ENCODE measurements around the gene DOCK4.

DOCK4 gene

DNA sequence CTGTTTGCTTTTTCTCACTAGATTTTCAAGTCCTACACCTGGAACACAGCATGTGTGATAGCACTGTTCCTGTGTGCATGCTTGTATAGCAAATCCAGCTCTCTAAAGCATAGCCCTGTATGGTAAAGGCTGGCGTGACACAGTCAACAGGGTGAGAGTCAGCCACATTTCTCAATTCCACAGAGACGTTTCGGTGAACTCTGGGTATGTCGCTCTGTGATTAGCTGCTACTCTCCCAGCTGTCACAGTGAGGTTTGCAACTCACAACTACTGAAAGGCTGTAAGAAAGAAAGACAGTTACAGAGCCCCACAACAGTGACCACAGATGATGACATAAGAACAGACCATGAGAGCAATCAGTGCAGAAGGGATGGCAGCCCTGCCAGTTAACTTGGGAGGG lies 473.3 kb downstream of the DOCK4 start:
- no peak for DNase-seq (ENCODE audit: low spot score)

DNA sequence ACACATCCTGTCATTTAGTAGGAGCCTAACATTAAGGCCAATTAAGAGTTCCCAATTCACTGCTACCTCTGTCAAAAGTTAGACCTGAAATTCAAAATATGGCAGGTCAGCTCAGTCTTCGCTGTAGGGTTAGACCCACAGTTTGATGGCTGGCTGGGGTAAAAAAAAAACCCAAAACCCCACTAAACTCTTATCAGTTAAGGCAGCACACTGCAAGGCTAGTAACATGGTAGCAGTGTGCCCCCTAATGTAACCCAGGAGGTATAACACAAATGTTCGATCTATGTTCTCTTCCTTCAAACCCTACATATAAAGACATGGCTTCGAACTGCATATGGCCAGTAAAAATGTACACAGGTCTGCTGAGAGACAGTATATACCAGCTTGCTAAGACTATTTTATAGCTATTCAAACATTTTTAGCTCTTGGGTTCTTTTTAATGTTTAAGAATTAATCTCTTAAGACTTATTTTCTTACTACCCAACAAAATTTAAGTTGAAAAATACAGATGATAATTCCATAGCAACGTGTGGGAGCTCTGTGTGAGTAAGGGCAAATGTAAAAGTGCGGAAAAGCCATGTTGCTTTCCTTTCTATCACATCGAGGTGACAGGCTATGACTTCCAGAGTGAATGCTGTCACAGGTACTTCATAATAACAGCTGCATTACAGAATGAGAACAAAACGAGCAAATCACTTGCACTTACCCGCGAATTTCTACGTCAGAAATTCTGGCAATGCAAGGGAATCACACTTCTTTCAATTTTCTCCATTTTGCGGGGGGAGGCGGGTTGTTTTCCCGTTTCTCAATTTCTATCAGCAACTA lies 475.5 kb downstream of the DOCK4 start:
- peak; percentile 14 for DNase-seq (ENCODE audit: low spot score)

DNA sequence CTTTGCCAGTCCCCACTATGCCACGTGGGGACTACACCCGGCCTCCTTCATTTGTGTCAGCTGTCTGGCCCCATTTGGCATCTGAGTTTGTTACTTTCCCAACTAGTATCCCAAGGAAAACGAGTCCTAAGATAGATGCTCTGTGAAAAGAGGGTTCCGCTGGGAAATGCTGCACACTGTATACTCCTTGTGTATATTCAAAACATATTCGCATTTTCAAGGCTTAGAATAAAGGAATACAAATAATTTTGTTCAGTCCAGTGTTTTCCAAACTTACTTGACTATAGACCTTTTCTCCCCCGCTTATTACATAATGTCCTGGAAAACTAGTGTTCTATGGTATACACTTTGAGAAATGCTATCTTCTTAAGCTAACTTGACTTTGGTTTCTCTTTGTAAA lies 476.1 kb downstream of the DOCK4 start:
- no peak for DNase-seq (ENCODE audit: low spot score)

DNA sequence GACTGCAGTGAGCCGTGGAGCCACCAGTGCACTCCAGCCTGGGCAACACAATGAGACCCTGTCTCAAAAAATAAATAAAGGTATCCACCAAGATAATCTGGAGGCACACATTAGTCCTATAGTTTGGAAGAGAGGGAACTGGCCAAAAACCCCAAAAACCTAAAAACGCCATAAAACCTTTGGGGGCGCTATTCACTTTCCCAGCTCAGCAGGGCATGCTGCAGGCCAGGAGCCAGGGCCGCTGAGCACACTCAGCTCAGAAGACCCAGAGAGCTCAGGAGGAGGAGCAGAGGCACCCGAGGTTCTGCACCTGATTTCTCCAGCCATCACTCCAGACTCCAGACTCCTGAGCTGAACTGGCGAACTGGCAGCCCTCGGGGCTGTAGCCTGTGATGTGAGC lies 476.7 kb downstream of the DOCK4 start:
- DNase-seq (ENCODE audit: low spot score) = no peak

DNA sequence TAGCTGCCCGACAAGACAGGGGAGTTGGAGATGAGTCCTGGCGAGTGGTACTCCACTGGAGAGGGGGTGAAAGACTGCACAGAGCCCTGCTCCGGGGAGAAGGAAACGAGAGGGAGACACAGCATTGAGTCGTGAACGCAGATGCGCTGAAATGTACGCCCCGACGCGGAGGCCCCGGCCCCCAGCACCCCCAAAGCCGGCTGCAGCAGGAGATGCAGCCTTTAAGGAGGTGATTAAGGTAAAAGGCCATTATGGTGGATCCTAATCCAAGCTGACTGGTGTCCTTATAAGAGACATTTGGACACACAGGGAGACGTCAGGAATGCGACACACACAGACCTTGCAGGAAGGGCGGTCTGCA lies 477.6 kb downstream of the DOCK4 start:
- DNase-seq (ENCODE audit: low spot score) = no peak

DNA sequence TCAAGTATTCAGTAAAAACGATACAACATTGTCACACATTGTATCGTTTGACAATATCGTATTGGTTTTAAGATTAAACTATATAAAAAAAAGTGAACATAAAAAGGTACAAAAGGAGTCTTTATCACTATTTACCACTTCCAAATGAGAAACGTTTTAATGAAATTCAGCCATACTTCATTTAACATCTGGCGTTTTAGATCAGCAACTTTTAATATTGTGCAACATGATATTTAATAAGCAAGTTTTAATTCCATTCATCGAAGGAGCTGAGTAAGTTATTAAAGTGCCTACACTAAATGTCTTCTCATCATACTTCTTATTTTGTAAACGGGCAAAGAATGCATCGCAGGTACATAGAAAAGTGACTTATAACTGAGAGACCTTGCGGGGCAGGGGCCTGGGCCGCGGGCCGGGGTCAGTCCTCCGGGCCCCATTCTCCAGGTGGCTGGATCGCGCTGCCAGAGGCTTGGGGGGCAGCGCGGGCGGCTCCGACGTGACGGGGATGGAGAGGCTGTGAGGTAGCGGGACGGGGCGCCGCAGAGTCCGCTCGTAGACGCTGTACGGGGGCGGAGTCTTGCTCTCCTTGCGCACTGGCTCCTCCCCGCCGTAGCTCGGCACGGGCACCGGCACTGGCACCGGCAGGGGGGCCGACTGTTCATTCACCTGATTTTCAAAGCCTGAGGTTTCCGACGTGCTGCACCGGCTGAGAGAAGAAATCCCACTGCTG lies 478.1 kb downstream of the DOCK4 start:
- no peak for DNase-seq (ENCODE audit: low spot score)

DNA sequence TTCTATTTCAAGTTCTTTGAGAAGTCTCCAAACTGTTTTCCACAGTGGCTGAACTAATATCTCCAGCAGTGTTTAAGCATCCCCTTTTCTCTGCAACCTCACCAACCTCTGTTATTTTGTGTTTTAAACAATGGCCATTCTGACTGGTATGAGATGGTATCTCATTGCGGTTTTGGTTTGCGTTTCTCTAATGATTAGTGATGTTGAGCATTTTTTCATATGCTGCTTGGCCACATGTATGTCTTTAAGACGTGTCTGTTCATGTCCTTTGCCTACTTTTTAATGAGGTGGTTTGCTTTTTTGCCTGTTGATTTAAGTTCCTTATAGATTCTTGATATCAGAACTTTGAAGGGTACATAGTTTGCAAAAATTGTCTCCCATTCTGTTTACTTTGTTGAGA lies 487.3 kb downstream of the DOCK4 start:
- no peak for DNase-seq (ENCODE audit: low spot score)

DNA sequence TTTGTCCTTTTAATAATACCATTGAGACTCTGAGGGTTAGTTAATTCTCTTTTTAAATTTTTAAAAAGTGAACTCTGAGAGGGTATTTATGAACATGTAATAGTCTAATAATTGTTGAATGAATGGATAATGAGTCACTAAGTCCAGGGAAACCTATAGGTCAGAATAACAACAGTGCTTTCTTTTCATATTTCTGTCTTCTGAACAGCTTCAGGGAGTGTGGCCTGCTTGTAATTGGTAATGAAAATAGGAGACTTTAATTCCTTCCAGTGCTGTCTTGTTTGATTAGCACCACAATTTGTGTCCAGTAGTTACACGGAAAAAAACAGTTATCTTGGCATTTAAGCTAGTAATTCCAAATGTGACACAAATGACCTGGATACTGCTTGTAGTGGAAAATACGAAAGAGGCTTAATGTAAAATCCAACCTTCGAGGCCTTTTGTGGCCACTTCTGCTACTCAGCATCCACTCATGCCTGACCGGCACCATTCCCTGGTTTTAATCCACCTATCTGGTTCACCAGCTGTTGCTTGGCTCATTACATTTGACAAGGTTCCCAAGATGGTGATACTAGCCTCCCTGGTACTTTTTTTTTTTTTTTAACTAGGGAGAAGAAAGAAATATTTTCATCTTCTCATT lies 494.7 kb downstream of the DOCK4 start:
- no peak for DNase-seq (ENCODE audit: low spot score)

DNA sequence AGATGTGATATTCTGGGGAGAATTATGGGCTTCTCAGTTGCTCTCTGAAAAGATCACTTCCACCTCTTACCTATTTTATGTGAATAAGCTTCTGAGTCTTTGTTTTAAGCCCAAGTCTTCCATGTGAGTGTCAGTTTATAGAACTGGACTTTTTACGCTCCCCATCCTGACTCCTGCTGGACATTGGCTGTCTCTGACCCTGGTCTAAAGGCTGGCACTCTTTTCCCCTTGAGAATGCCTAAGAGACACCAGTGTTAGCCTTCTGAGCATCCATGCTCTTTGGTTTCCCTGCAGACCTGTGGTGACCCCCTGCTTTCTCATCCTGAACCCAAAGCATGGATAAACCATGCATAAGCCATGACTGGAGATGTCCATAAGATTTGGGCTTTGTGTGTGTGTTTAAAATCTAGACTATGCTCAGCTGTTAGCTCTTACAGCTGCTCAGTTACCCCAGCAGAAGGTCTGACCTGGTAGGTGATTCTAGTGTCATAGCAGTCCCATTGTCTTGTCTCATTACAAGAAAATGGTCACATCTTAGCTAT lies 495.3 kb downstream of the DOCK4 start:
- DNase-seq (ENCODE audit: low spot score) = no peak

DNA sequence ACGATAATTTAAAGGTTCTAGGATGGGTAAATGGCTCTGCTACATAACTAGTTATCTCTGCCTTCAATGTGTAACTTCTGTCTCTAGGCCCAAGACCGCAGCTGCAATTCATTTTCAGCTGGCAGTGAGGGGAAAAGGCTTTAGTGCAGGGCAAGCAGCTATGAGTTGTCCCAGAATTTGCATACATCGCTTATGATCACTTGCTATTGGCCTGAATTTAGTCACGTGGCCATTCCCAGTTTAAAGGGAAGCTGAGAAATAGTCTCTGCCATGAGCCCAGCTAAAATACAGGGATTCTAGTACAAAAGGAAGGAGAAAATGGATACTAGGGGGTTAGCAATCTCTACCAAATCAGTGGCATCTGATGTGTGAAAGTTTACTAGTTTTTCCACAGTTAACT lies 498.1 kb downstream of the DOCK4 start:
- no peak for DNase-seq (ENCODE audit: low spot score)

DNA sequence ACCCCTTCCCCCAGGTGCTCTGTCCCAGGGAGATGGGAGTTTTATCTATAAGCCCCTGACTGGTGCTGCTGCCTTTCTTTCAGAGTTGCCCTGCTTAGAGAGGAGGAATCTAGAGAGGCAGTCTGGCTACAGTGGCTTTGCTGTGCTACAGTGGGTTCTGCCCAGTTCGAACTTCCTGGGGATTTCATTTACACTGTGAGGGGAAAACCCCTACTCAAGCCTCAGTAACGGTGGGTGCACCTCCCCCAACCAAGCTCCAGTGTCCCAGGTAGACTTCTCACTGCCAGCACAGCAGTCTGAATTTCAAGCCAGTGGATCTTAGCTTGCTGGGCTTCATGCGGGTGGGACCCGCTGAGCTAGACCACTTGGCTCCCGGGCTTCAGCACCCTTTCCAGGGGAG lies 500.4 kb downstream of the DOCK4 start:
- DNase-seq (ENCODE audit: low spot score) = no peak

DNA sequence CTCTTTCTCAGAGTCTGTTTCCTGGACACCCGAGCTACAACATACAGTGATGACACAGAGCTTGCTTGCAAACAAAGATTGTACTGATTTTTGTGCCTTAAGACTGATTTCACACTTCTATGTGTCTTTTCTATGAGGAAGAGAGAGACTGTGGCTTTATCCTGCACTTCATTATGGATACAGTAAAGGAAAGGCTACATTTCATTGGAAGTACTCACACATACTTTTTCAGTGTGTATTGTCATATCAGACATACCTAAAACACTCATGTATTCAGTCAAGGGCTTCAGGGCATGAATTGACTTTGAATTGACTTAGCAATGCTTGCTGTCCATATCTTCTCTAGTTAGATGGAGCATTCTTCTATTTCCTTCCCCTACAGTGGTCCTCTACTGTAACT lies 508.4 kb downstream of the DOCK4 start:
- no peak for DNase-seq (ENCODE audit: low spot score)

DNA sequence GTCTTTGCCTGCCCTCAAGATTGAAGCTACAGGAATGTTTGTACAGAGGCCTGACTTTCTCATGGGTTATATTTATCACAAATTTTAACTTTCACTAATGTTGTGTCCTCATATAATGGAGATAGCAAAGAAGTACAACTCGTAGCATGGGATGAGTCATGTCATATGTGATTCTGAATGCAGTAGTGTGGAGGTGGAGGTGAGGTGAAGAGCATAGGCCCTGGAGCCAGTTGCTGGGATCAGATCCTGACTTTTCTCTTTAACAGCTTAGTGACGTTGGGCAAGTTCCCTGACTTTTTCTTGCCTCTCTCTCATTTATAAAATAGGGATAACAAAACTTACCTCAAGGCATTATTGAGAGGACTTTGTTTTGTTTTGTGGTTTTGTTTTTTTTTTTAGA lies 511.8 kb downstream of the DOCK4 start:
- DNase-seq (ENCODE audit: low spot score) = no peak

DNA sequence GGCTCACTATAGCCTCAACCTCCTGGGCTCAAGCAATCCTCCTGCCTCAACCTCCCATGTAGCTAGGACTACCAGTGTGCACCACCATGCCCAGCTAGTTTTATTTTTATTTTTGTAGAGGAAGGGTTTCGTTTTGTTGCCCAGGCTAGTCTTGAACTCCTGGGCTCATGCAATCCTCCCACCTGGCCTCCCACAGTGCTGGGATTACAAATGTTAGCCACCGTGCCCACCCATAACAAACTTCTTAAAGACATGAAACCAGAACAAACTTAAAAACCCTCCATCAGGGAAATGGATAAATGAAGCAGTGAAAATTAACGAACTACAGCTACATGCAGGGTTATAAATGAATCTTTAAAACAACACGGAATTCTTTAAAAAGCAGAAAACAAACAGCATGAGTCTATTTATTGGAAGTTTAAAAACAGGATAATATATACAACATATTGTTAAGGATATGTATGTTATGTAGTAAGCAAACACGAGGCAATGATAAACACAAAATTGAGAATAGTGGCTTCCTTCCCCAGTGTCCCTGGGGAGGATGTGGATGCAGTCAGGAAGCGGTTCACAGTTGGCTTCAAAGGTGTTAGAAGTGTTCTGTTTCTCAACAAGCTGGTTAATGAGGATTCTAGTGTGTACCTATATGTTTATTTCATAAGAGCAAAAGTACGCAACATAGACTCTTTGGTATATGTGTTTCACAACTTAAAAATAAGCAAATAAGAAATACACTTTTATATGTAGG lies 515.7 kb downstream of the DOCK4 start:
- DNase-seq (ENCODE audit: low spot score) = no peak

DNA sequence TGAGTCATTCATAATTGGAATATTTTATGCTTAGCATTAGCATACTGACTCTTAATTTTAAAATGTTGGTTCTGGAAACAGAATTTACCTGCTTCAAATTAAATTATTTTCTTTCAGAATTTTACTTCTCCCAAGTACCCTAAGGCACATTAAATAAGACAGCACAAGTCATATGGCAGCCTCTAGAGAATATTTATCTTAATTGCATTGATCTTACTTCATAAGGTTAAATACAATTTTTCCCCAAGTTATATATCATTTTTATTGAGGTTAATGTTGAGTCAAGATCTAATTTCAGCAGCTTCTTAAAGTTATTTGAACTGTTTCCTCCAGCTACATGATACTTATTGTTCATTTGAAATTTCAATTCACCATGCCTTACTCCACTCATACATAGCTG lies 520.9 kb downstream of the DOCK4 start:
- DNase-seq (ENCODE audit: low spot score) = no peak

DNA sequence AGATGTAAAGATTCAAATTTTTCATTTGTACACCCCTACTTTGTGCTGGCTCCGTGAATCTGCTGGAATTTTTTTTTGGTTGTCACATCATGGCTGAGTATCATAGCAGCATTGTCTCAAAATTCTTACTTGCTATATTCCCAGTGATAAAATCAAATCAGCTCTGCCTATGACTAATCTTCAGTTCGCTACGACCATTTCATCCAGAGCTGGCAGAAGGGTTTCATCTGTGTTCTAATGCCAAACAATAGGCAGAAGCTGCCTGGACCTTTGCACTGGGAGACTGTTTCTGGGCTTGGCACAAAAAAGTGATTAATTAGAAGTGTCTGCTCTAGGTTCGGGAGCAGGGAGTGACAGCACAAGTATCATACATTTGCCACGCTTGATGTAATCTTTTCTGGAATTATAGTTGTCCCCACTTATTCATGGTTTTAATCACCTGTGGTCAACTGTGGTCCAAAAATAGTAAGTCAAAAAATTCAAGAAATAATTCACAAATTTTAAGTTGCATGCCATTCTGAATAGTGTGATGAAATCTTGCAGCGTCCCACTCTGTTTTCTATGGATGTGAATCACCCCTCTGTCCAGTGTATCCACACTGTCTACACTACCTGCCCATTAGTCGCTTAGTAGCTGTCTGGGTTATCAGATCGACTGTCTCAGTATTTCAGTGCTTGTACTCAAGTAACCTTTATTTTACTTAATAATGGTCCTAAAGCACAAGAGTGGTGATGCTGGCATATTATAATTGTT lies 523.4 kb downstream of the DOCK4 start:
- no peak for DNase-seq (ENCODE audit: low spot score)

DNA sequence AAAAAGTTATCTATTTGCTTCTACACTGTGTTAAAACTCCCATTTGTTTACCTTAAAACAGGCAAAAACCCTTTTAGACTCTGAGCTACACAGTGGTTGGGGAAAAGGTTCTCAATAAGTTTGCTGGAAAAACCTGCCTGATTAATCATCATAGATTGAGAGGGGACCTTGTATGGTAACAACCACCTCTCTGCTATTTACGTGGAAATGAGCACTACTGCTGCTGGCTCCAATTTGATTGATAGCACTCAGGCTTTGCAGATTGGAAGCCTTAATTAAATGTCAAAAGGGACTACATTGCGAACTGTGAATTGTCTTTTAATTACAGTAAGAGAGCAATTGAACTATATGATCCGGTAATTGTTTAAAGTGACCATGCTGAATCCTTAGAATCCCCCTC lies 525.0 kb downstream of the DOCK4 start:
- no peak for DNase-seq (ENCODE audit: low spot score)

DNA sequence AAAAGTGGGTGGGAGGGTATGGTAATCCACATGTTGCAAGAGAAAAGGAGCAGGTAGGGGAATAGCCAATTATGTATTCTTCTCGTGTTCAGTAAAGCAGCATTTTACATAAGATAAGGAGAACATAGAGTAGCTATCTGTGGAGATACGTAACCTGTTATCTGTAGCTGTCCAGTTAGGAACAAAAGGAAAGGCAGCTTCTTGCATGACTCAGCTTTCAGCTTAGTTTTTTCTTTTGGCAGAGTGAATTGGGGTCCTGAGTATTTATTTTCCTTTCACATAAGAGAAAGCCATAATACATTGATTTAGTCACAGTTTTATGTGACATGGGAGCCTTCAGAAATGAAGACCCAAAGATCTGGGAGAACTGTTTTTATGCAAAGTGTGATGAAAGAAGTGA lies 527.2 kb downstream of the DOCK4 start:
- no peak for DNase-seq (ENCODE audit: low spot score)

DNA sequence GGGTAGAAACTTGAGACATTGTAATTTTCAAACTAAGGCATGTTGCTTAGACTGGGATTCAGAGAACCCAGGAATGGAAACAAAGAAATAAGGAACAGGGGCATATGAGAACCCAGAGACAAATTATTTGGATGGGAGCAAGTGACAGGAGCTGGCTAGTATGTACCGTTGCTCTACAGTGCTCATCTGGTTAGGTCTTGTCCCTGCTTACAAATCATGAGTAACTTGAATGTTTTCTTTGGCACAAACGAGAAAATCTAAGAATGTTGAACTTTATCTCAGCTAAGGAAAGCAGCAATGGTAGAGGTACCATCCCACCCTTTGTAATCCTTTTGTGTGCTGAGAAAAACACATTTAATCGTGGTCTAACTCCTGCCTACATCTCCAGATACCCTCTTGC lies 527.9 kb downstream of the DOCK4 start:
- DNase-seq (ENCODE audit: low spot score) = no peak

DNA sequence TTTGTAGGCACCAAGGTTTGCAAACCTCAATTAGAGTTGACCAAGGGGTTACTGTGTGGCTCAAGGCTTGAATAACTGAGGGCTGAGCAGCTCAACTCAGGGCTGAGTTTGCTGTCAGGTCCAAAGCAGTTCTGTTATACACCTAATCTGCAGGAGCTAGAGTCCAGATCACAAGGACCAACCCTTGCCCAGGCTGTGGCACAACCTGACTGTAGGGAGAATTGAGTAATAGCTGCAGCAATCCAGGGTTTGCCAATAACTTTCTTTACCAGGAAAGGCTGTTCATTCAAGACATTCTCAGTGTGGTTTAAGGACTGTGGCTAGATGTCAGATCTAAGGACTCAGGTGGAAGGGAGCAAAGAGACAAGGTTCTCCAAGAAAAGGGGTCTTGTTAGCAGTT lies 528.4 kb downstream of the DOCK4 start:
- no peak for DNase-seq (ENCODE audit: low spot score)

DNA sequence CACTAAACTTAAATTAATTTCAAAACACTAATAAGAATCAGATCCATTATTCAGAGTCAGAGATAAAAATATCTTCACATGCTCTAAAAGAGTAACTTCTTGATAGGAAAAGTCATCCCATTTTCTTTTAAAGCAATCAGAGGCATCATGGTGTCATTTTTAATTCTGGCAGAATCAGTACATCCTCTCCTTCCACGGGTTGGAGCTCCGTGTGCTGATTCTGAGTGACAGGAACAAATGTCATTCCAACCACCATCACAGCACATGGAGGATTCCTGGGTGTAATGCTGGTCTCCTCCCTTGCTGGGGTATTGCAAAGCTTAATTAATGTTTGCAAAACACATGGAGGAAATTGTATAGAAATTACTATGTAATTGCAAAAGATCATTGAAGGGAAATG lies 529.4 kb downstream of the DOCK4 start:
- DNase-seq (ENCODE audit: low spot score) = no peak
